ENCODE results near the gene HSD3B1.

Gene HSD3B1

GRCh38 chr1:119506941-119507340 lies at the start of gene HSD3B1:
TSS of gene HSD3B1 (plus strand) at chr1:119507210. CDS start at chr1:119507477, 267 bp downstream.
- no peak for DNase-seq

- DNase-seq, result no peak
Measured at GRCh38 chr1:119462964-119463363, 44.0 kb upstream of the HSD3B1 start.

- DNase-seq, result no peak
Measured at GRCh38 chr1:119463569-119463968, 43.4 kb upstream of the HSD3B1 start.

DNA sequence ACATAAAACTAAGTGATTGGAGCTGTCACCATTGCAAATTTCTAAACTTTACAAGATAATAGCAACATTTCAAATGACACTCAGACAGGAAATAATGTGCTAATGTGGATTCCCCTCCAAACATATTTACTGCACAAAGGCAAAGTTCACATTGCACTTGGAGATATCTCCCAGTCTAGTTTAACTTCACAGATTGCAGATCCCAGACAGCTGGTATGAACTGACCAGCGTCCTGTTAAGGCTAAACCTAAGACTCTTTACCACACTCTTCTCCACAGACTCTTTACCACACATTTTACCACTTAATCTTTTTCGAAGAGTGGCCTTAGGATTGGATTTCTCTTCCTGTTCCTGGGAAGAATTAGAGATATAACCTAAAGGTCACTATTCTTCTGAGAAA lies 40.6 kb upstream of the HSD3B1 start:
- no peak for DNase-seq

DNA sequence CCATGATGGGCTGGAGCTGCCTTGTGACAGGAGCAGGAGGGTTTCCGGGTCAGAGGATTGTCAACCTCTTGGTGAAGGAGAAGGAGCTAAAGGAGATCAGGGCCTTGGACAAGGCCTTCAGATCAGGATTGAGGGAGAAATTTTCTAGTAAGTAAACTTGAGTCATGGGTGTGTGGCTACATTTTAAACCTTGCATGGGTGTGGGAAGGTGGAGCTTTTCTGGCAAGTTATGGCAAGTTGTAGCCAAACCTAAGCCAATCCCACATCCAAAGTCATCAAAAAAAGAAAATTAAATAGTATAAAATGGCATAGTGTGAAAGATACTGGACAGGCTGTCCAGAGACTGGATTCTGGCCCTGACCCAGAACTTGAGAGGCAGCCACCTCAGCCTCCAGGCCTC lies 39.8 kb upstream of the HSD3B1 start:
- DNase-seq, result no peak

DNA sequence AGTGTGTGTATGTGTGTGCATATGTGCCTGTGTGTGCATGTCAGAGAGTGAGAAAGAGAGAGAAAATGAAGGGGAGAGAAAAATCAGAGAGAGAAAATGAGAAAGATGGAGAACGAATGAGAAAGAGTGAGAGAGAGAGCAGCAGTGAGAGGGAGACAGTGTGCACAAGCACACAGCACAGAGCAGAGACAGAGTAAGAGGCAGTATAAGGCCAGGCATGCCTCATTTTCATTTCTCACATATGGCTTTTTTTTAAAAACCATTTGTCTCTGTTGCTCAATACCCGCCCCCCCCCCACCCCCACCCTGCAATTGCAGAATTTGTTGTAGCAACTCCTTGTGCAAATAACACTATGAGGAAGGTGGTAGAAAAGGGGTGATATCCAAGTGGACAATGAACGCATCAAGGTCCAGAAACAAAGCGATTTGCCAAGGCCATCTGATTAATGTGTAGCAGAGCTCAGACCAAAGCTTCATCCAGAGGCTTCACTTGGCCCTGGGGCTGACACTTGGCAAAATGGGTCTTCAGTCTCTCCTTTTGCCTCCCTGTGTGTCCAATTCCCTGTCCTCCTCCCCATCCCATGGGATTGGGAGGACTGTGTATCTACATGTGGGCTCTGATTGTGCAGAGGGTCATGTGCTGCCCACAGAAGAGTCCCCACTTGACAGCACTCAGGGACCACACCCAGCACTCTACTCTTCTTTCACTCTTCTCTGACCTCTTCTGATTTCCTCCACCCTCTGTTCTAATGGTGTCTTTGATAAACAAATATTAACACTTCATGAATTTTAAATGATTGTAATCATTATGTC lies 38.9 kb upstream of the HSD3B1 start:
- DNase-seq, result no peak

GRCh38 chr1:119469741-119470140 lies 37.3 kb upstream of the HSD3B1 start:
- no peak for DNase-seq

GRCh38 chr1:119470377-119470776 lies 36.6 kb upstream of the HSD3B1 start:
- DNase-seq, result no peak

GRCh38 chr1:119470958-119471357 lies 36.1 kb upstream of the HSD3B1 start:
- DNase-seq, result no peak

GRCh38 chr1:119471566-119471965 lies 35.4 kb upstream of the HSD3B1 start:
- DNase-seq, result no peak

DNA sequence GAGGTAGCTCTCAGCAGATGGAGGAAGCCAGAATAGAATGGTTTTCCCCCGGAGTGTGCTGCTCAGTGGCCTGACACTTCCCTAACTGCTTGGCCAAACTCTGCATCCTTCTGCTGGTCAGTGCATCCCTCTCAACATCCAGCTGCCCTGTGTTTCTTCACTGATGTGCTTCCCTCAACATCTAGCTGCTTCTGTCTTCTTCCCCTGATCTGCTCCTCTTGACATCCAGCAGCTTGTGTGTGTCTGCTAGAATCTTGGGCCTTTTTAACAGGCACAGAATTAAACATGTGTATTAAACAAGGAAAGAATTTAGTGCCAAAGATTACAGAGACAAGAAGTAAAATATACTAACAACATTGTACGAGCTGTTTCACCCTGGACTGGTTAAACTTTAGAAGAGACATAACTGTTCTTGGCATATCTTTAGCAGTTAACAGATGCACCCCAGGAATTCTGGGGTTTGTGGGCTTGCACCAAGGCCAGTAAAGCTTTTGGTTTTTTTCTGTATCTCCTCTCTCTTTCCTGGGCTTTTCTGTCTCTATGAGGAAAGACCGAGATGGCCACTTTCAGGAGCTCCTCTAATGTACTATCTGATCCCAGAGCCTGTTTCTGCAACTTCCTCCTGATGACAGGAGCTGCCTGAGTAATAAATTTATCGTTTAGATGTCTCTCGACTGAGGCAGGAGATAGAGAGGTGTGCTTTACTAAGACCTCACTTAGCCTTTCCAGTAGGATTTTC lies 34.8 kb upstream of the HSD3B1 start:
- no peak for DNase-seq

DNA sequence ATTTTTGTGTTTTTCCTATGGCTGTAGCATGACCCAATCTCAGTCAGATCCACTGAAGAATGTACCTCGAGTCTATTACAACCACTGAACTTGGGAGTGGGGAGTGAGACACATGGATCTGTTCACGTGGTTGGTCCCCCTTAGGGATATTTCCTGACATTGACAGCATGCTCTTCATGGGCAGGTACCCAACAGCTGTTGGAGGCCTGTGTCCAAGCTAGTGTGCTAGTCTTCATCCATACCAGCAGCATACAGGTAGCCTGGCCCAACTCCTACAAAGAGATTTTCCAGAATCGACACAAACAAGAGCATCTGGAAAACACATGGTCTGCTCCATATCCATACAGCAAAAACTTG lies 34.2 kb upstream of the HSD3B1 start:
- no peak for DNase-seq

DNA sequence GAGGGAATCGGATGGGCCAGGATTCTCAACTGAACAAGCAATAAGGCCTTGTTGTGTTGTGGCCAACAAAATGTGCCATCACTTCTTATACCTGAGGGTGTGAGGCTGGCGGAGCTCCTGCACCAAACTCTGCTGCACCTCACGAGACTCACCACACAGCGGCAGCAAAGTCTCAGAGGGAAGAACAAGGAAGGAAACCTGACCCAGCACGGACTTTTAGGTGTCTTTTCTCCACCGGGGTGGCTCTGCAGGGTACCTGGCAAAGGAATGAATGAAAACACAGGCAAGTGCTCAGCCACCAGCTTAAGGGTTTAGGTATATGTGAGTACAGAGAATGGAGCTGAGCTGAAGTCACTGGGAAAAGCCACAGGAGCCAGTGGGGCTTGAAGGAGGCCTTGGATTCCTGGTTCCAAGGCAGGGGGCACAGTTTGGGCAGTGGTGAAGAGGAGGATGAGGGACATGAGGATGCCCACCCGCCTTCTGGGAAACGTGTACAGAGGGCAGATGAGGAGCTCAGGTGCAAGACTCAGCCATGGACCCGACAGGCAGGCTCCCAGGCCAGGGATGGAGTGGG lies 31.1 kb upstream of the HSD3B1 start:
- peak; percentile 6 to 29 for DNase-seq

- DNase-seq, result no peak
Measured at GRCh38 chr1:119477710-119478109, 29.3 kb upstream of the HSD3B1 start.

DNA sequence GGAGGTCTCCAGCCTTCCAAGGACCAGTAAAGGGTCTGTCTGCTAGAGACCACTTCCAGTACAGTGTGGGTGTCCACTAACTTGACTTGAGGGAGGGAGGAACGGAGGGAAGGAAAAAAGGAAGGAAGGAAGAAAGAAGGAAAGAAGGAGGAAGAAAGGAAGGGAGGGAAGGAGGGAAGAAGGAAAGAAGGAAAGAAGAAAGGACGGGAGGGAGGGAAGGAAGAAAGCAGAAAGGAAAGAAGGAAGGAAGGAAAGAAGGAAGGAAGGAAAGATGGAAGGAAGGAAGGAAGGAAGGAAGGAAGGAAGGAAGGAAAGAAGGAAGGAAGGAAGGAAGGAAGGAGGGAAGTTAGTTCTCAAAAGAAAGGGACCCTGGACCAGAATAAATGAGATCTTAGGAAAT lies 26.8 kb upstream of the HSD3B1 start:
- DNase-seq, result no peak

GRCh38 chr1:119481951-119482350 lies 25.1 kb upstream of the HSD3B1 start:
- DNase-seq, result no peak

DNA sequence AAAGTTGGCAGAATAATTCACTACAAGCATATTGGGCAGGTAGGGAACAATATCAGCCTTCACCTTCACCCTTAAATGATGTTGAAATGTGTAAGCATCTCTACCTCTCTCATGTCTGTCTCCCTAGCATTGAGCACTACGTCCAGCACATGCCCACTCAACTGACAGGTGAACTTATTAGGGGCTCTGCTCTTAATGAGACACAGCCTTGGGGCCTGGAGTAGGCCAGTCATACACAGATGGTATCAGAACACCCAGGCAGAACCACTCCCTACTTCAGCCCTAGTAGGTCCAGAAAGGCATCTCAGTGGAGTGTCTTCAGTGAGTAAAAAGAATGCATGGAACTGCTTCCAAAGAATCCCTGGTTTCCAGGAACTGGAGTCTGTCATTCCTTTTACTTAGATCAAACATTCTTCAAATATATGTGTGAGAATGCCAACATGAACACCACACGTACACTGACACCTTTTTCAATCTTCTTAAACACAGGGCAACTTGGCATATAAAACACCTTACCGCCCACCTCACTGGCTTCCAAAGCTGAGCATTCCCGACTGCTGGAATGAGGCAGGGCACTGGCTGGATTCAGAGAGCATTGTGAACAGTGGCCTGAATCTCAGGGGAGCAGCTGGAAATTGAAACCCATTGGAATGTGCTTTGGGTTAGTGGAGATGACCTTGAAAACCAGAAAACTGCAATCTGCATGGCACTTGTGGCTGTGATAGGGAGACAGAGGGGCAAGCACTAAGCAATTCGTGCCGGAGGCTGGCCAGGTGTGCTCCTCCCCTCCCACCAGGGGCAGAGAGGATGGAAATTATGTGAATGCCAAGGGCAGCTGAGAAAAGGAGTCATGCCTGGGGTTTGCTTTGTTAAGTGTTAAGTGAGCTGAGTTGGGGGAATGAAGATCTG lies 24.2 kb upstream of the HSD3B1 start:
- DNase-seq, result no peak

GRCh38 chr1:119483441-119484200 lies 23.4 kb upstream of the HSD3B1 start:
- no peak for DNase-seq

DNA sequence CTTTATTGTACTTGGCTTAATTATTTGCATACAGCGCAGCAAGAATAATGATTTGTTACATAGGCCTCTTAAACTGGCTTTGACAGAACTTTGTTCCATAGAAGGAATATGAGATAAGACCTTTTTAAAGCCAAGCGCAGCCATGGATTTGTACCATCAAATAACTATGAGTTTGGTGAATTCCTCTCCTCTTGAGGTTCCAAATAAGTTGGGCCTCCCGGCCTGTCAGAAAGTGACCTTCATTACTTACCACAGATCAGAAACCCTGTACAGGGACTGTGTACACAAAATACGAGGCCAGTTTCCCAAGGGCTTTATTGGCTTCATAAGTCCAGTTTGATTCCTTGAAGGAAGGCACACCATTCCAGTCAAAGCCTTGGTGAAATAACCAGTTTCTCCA lies 21.8 kb upstream of the HSD3B1 start:
- DNase-seq, result no peak

DNA sequence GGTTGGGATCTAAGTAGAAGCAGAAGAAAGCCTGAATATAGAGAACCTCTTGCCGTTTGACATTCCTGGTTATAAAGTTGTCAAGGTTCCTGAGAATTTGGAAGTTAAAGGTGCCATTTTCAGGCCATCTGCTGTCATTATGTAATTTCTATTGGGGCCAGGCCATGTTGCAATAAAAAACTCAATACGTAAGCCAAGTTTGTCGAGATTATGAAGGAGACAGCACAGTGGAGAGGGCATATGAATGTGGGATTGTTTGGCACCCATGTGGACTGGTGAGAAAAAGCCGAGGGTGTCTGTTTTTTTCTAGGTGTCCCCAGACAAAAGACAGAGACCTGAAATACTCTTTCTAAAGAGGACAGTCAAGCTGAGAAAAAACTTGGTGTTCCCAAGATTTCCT lies 18.8 kb upstream of the HSD3B1 start:
- no peak for DNase-seq

- no peak for DNase-seq
Measured at GRCh38 chr1:119489201-119489600, 17.8 kb upstream of the HSD3B1 start.

- no peak for DNase-seq
Measured at GRCh38 chr1:119490925-119491324, 16.1 kb upstream of the HSD3B1 start.
